HL-60 (cell line): ENCODE measurements around the gene FANCE.

ENCODE experiments used
- SPI1 ChIP-seq: IDR thresholded peaks from 2 replicates; pipeline ENCODE4 v1.6.1; 2012; ENCODE audit warnings: low read depth, mild to moderate bottlenecking, borderline replicate concordance
- TF ChIP-seq, protein P1 (sequence below): IDR thresholded peaks from one replicate; pipeline ENCODE4 v1.5.1; 2011; ENCODE audit warnings: low read length, control low read depth, inconsistent platforms; ENCODE audit not compliant: insufficient read depth

DNA sequence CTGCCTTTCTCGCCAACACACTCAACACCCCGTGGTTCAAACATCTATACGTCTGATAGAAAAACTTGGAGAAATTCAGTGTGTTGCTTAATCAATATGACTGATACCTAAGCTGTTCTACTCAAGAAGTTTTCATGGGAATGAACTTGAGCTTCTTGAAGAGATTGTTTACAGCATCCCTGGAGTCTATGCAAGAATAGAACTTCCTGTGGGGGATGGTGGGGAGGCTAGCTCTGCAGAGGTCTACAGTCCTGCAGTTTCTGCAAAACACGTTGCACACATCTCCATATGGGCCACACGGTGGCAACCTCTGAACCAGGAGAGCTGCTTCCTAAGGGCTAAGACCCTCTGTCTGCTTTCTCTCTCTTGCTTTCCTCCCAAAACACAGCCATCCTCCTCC lies 32.7 kb upstream of the FANCE start:
- TF ChIP-seq, protein P1, sequence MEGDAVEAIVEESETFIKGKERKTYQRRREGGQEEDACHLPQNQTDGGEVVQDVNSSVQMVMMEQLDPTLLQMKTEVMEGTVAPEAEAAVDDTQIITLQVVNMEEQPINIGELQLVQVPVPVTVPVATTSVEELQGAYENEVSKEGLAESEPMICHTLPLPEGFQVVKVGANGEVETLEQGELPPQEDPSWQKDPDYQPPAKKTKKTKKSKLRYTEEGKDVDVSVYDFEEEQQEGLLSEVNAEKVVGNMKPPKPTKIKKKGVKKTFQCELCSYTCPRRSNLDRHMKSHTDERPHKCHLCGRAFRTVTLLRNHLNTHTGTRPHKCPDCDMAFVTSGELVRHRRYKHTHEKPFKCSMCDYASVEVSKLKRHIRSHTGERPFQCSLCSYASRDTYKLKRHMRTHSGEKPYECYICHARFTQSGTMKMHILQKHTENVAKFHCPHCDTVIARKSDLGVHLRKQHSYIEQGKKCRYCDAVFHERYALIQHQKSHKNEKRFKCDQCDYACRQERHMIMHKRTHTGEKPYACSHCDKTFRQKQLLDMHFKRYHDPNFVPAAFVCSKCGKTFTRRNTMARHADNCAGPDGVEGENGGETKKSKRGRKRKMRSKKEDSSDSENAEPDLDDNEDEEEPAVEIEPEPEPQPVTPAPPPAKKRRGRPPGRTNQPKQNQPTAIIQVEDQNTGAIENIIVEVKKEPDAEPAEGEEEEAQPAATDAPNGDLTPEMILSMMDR, result no peak
- no peak for TF ChIP-seq SPI1
